ENCODE measurements around the gene SLC16A3. TPM values are rescaled to one million over a fixed set of nuclear protein-coding genes. Genes with fewer than 3 reads are reported as not detected.

Gene SLC16A3
- total and polyA plus RNA-seq, 9 of the 15 experiments (the other 6 are each of a cell fraction or from before 2014, with no cell fraction given): 0.11 to 5.4 (median 1.2) TPM; not detected in 2

- Histone ChIP-seq H3K4me3 (peak overlapping the region; percentile 40; the same call in 1 of the 2 replicates), H3K4me2 (ENCODE audit: insufficient read depth, low read length) (peak overlapping the region; percentile 24; the same call in 1 of the 2 replicates), H2AFZ (ENCODE audit: low read depth, low read length) (0 out of 2 replicates have a peak overlapping the region, but pooled peaks have one; percentile 68), H3K9me1 (ENCODE audit: control insufficient read depth, insufficient read depth, low read length) (no peaks in the 10 kb centered on the region), H3K79me2 (ENCODE audit: control insufficient read depth, insufficient read depth, low read length) (no peaks in the 10 kb centered on the region; the same call in 2 of the 3 replicates), H3K9ac (ENCODE audit: insufficient read depth in 1 of 2, low read depth in 2 of 2, low read length in 2 of 2) (peak overlapping the region; percentile 61 to 85), H3K27ac (ENCODE audit: extremely low read depth, low read depth, low read length) (peak overlapping the region; percentile 70), H4K20me1 (replicated peaks; ENCODE audit: control insufficient read depth, insufficient read depth, low read length) (no peaks in the 10 kb centered on the region), H3K9me3 (replicated peaks; ENCODE audit: control insufficient read depth, insufficient read depth, low read depth, low read length) (no peaks in the 10 kb centered on the region), H3K27me3 (ENCODE audit: control insufficient read depth in 2 of 2, insufficient read depth in 2 of 2, low read length in 2 of 2) (no peaks in the 10 kb centered on the region), H3K36me3 (ENCODE audit: control insufficient read depth, insufficient read depth, low read length) (no peaks in the 10 kb centered on the region), H3K4me1 (replicated peaks in 1 of 2; ENCODE audit: control insufficient read depth in 2 of 2, insufficient read depth in 2 of 2, low read length in 2 of 2) (peaks cover 26 to 91% of the 10 kb centered on the region in 2 experiments)
- FAIRE-seq: no peak
- intact Hi-C loops (cut with micrococcal nuclease) (no loop called here), in situ Hi-C loops (cut with MboI) (no loop called here)
- no peak for ATAC-seq
- no peak for DNase-seq (ENCODE audit: extremely low read depth in 1 of 4, low spot score in 3 of 4)
- ChIA-PET CTCF (ENCODE audit: low intra/inter-chr PET ratio) (no interaction called here), POLR2A (interaction anchor here (0.6 to 1.0 kb wide), 5 partner anchors 9 to 727 kb away, joined by 3 read pairs; no protein-coding TSS in a partner anchor)
- no TSS peak for BruUV-seq (replicated peaks)
- 81% methylated on average over 20 of the region's 28 CpGs for WGBS (ENCODE audit: insufficient coverage, low coverage, missing lambda C conversion rate)
- TF ChIP-seq ZNF224 (CRISPR knock-in tag; IDR thresholded peaks at IDR 0.05) (no peak), ZNF253 (CRISPR knock-in tag; conservative IDR thresholded peaks at IDR 0.05) (no peak), KAT7 (CRISPR knock-in tag; IDR thresholded peaks at IDR 0.05; ENCODE audit: borderline replicate concordance) (0 out of 2 replicates have a peak, but pooled peaks have one; percentile 3), POLR3G (IDR thresholded peaks at IDR 0.05; ENCODE audit: extremely low read depth, insufficient read length, insufficient replicate concordance) (no peak), ARNT (IDR thresholded peaks at IDR 0.05) (no peak), PHF8 (IDR thresholded peaks at IDR 0.05; ENCODE audit: borderline replicate concordance, low read length) (no peak), RBM22 (IDR thresholded peaks at IDR 0.05; ENCODE audit: low read depth, low read length, poor library complexity, severe bottlenecking) (no peak), ZNF12 (CRISPR knock-in tag; IDR thresholded peaks at IDR 0.05) (no peak), ZNF586 (CRISPR knock-in tag; conservative IDR thresholded peaks at IDR 0.05) (no peak), SRF (CRISPR knock-in tag; IDR thresholded peaks at IDR 0.05) (no peak), ARID3A (IDR thresholded peaks at IDR 0.05; ENCODE audit: borderline replicate concordance, low read depth, low read length) (no peak), ZBTB33 (CRISPR knock-in tag; IDR thresholded peaks at IDR 0.05) (no peak), TCF7L2 (IDR thresholded peaks at IDR 0.05; ENCODE audit: low read depth, low read length) (no peak), CHD2 (IDR thresholded peaks at IDR 0.05; ENCODE audit: low read depth, low read length) (no peak), PRMT5 (CRISPR knock-in tag; IDR thresholded peaks at IDR 0.05) (no peak)
- TF ChIP-seq, protein P1, sequence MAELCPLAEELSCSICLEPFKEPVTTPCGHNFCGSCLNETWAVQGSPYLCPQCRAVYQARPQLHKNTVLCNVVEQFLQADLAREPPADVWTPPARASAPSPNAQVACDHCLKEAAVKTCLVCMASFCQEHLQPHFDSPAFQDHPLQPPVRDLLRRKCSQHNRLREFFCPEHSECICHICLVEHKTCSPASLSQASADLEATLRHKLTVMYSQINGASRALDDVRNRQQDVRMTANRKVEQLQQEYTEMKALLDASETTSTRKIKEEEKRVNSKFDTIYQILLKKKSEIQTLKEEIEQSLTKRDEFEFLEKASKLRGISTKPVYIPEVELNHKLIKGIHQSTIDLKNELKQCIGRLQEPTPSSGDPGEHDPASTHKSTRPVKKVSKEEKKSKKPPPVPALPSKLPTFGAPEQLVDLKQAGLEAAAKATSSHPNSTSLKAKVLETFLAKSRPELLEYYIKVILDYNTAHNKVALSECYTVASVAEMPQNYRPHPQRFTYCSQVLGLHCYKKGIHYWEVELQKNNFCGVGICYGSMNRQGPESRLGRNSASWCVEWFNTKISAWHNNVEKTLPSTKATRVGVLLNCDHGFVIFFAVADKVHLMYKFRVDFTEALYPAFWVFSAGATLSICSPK (IDR thresholded peaks at IDR 0.05; ENCODE audit: borderline replicate concordance): no peak
Observed at GRCh38 chr17:82229698-82230608, 1.1 kb downstream of the SLC16A3 start.
